Left lung (tissue), 10 donors: ENCODE results near the gene SCOC. TPM values are rescaled to one million over a fixed set of nuclear protein-coding genes. Genes with fewer than 3 reads are reported as not detected.

ENCODE experiments used
- ATAC-seq: fragments of 200-7000 bp; cut with Tn5 transposase; one replicate; pipeline ENCODE4 v1.9.1; 2020; ENCODE audit warnings: moderate library complexity
- DNase-seq, 4 donors: peaks; one replicate each; pipeline ENCODE4 v3.0.0-alpha.2; 2013 to 2020
- H3K27ac ChIP-seq, 2 donors: fragments of 200-600 bp; sonication (generic) in 1 of 2; one replicate each; pipeline versions ENCODE4 v1.5.0 to v1.8.0; 2020 to 2021
- H3K27me3 ChIP-seq, 2 donors: fragments of 200-600 bp; sonication (generic) in 1 of 2; one replicate each; pipeline versions ENCODE4 v1.5.0 to v1.8.0; 2020 to 2021
- H3K36me3 ChIP-seq, 2 donors: fragments of 200-600 bp; sonication (generic) in 1 of 2; one replicate each; pipeline versions ENCODE4 v1.5.0 to v1.8.0; 2020 to 2021
- H3K4me1 ChIP-seq, 2 donors: fragments of 200-600 bp; one replicate each; pipeline ENCODE4 v1.8.0; 2021
- H3K4me3 ChIP-seq, 2 donors: fragments of 200-600 bp; sonication (generic) in 1 of 2; one replicate each; pipeline versions ENCODE4 v1.5.0 to v1.8.0; 2020 to 2021; ENCODE audit warnings: mild to moderate bottlenecking in 1 of 2
- H3K9me3 ChIP-seq, 2 donors: fragments of 200-600 bp; sonication (generic) in 1 of 2; one replicate each; pipeline versions ENCODE4 v1.5.0 to v1.8.0; 2020 to 2021
- intact Hi-C, 2 donors: fragments of 100-400 bp; cut with DNase I; formaldehyde crosslinking; loops; one replicate each; pipeline versions ENCODE4 v1.11.2 to v1.14.2; 2022
- polyA plus RNA-seq, 6 donors: library from polyadenylated mRNA; unstranded; fragments of 120-200 nt; gene quantifications; one replicate each; pipeline ENCODE4 v1.2.1, GENCODE V29; 2013; ENCODE audit not compliant: insufficient read length in 6 of 6
- total RNA-seq, 2 donors: library from RNA; stranded (reverse); fragmentation: NEBNext Ultra II Directional; extraction: Animal tissue kit (Norgen Biotek cat#: 25700); gene quantifications; one replicate each; pipeline ENCODE4 v1.2.1, GENCODE V29; 2021
- TF ChIP-seq, protein P1 (sequence below), 2 donors: fragments of 200-600 bp; sonication (generic) in 1 of 2; IDR thresholded peaks; one replicate each; pipeline versions ENCODE4 v1.5.0 to v1.8.0; 2021; ENCODE audit warnings: antibody characterized with exemption in 2 of 2
- donor health status: DM: no; HTN: yes; CAD: no.
- donor health status: DM: no; HTN: no; CAD: no.

The SCOC gene
- total and polyA plus RNA-seq, 8 donors: 43.9 to 91.5 (median 83.3) TPM

DNA sequence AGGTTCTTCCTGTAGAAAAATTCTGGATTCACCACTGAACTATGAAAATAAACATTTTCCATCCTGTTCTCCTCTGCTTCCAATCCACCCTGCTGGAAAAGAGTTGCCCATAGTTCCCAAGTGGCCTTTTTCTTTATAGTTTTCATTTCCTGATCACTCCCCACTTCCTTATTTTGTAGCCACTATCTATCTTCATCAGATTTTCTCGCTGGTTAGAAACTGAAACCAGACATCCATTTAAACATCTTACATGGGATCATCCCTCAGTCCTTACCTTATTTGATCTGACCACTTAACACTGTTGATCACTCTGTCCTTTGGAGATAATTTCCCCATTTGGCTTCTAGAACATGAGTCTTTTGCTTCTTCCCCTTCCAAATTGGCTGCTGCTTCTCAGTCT, 42.2 kb upstream of the SCOC start:
- TF ChIP-seq, protein P1, sequence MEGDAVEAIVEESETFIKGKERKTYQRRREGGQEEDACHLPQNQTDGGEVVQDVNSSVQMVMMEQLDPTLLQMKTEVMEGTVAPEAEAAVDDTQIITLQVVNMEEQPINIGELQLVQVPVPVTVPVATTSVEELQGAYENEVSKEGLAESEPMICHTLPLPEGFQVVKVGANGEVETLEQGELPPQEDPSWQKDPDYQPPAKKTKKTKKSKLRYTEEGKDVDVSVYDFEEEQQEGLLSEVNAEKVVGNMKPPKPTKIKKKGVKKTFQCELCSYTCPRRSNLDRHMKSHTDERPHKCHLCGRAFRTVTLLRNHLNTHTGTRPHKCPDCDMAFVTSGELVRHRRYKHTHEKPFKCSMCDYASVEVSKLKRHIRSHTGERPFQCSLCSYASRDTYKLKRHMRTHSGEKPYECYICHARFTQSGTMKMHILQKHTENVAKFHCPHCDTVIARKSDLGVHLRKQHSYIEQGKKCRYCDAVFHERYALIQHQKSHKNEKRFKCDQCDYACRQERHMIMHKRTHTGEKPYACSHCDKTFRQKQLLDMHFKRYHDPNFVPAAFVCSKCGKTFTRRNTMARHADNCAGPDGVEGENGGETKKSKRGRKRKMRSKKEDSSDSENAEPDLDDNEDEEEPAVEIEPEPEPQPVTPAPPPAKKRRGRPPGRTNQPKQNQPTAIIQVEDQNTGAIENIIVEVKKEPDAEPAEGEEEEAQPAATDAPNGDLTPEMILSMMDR (IDR thresholded peaks at IDR 0.05): no peak
- no peaks in the 10 kb centered on the region for H3K9me3 ChIP-seq
- H3K27me3 ChIP-seq: no peaks in the 10 kb centered on the region
- H3K4me1 ChIP-seq: no peaks in the 10 kb centered on the region
- no peak for DNase-seq
- intact Hi-C loops: no loop called here
- ATAC-seq: no peak
- H3K36me3 ChIP-seq: no peaks in the 10 kb centered on the region
- no peak overlapping the region for H3K27ac ChIP-seq
- no peak overlapping the region for H3K4me3 ChIP-seq

GRCh38 chr4:140331876-140332275, 41.6 kb upstream of the SCOC start:
- Histone ChIP-seq H3K27ac (no peak overlapping the region), H3K36me3 (no peaks in the 10 kb centered on the region), H3K9me3 (no peaks in the 10 kb centered on the region), H3K4me3 (no peak overlapping the region), H3K4me1 (no peaks in the 10 kb centered on the region), H3K27me3 (no peaks in the 10 kb centered on the region)
- DNase-seq: no peak
- no peak for ATAC-seq
- TF ChIP-seq, protein P1 (IDR thresholded peaks at IDR 0.05): no peak
- intact Hi-C loops: no loop called here

- Histone ChIP-seq H3K4me1 (no peaks in the 10 kb centered on the region), H3K27me3 (no peaks in the 10 kb centered on the region), H3K9me3 (no peaks in the 10 kb centered on the region), H3K4me3 (no peak overlapping the region), H3K36me3 (no peaks in the 10 kb centered on the region), H3K27ac (no peak overlapping the region)
- intact Hi-C loops: no loop called here
- no peak for DNase-seq
- ATAC-seq: no peak
- TF ChIP-seq, protein P1 (IDR thresholded peaks at IDR 0.05): no peak
Observed at GRCh38 chr4:140332734-140333133, 40.7 kb upstream of the SCOC start.

GRCh38 chr4:140333523-140333922, 39.9 kb upstream of the SCOC start:
- intact Hi-C loops: no loop called here

DNA sequence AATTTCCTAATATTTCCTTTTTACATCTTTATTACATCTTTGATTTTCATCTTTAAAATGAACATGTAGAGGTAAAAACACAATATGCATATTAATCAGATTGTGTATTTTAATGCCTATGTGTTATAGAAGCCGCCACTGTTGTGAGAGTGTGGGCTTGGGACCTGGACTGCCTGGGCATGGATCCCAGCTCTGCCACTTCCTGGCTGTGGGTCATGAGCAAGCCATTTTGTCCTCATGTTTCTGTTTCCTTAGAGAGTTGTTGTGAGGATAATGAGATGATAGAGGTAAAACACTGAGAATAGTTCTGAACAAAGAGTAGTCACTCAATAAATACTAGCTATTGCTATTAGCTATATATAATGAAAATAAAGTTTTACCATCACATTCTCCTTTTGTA, 38.4 kb upstream of the SCOC start:
- H3K27me3 ChIP-seq: no peaks in the 10 kb centered on the region
- no peaks in the 10 kb centered on the region for H3K4me1 ChIP-seq
- H3K27ac ChIP-seq: no peak overlapping the region
- no peak for ATAC-seq
- H3K4me3 ChIP-seq: no peak overlapping the region
- H3K36me3 ChIP-seq: no peaks in the 10 kb centered on the region
- intact Hi-C loops: no loop called here
- H3K9me3 ChIP-seq: no peaks in the 10 kb centered on the region
- TF ChIP-seq, protein P1 (IDR thresholded peaks at IDR 0.05): no peak
- no peak for DNase-seq

More at GRCh38 chr4:140333523-140333922, 39.9 kb upstream of the SCOC start:
- no peaks in the 10 kb centered on the region for H3K9me3 ChIP-seq
- no peak for ATAC-seq
- no peaks in the 10 kb centered on the region for H3K36me3 ChIP-seq
- no peak for DNase-seq
- H3K27me3 ChIP-seq: no peaks in the 10 kb centered on the region
- no peak overlapping the region for H3K4me3 ChIP-seq
- TF ChIP-seq, protein P1 (IDR thresholded peaks at IDR 0.05): no peak
- no peaks in the 10 kb centered on the region for H3K4me1 ChIP-seq
- H3K27ac ChIP-seq: no peak overlapping the region
